Midbrain (tissue), 1 donor: ENCODE results near the gene ATP6AP1.
A peak's percentile ranks its signal among the peaks of the same experiment; 100 is the strongest.

Experiments used
- DNase-seq: peaks from one replicate; lab custom pipeline; 2025; lab: John Stamatoyannopoulos, UW

Gene ATP6AP1

GRCh38 chrX:154430916-154431315, 2.4 kb downstream of the ATP6AP1 start:
- no peak for DNase-seq

GRCh38 chrX:154431341-154431740, 2.9 kb downstream of the ATP6AP1 start:
- DNase-seq: no peak

GRCh38 chrX:154432210-154432609, 3.7 kb downstream of the ATP6AP1 start:
- DNase-seq: no peak

- DNase-seq: no peak
Observed at GRCh38 chrX:154433605-154434004, 5.1 kb downstream of the ATP6AP1 start.

DNA sequence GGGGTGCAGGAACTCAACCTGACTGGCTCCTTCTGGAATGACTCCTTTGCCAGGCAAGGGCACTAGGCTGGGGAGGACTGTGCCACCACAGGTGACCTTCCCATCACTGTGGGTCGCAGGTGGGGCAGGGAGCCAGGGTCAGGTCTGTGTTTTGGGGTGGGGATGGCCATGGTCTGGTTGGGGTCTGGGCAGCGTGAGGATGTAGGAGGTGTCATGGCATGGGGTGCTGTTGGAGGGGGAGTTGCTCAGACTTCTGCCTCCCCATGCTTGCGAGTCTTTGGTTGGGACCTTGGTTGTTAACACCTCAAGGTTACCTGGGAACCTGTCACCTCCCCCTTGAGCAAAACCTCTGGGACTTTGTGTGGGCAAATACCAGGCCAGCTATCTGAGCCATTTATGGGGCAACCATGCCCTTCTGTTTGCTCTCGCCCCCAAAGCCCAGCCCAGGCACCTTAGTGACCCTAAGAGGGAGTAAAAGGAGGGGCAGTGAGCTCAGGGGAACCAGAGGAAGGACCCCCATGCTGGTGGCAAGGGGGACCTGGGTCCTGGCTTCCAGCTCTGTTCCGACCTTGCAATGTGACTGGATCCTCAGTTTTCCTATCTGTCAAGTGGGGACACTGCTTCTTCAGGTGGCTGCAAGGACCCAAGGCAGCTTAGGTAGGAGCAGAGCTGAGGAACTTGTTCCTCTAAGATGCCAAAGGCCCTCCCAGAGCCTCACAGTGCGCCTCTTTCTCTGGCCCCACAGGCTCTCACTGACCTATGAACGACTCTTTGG, 6.1 kb downstream of the ATP6AP1 start:
- no peak for DNase-seq

- no peak for DNase-seq
Observed at GRCh38 chrX:154435171-154435733, 6.8 kb downstream of the ATP6AP1 start.

GRCh38 chrX:154436374-154436982, 8.0 kb downstream of the ATP6AP1 start:
- peak; percentile 33 for DNase-seq

DNA sequence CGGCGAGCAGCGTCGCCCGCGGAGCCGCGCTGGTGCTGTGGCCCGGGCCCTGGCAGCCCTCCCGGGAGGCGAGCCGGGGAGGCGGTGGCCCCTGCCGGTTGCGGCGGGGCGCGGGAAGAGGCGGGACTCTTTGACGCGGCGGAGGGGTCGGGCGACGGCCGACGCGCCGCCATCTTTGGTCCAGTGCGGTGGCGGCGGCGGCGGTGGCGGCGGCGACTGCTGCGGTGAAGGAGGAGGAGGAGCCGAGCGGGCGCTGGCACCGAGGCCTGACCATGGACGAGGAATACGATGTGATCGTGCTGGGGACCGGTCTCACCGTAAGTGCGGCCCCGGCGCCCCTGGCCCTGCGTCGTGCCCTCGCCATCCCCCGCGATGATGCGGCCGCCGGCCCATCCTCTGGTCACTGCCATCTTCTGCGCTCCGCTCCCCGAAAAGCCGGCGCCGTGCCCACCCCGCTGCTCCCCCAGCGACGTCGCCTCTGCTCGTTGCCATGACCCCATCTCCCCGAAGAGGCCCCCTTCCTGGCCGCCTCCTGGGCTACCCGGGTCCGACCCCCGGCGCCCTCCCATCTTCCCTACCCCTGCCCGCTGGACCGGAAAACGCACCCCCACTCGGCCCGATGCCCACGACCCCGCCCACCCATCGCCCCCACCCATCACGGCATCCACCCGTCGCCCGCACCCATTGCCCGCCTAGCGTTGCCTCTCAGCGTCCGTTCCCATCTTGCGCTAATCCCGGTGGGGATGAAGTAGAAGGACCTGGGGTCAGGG, 8.7 kb downstream of the ATP6AP1 start, which contains the start of gene GDI1:
TSS of gene GDI1 (plus strand) at position 172 of the 770 bp plus-strand sequence. CDS start at position 273, 101 bp downstream.
- DNase-seq: peak; percentile 33

DNA sequence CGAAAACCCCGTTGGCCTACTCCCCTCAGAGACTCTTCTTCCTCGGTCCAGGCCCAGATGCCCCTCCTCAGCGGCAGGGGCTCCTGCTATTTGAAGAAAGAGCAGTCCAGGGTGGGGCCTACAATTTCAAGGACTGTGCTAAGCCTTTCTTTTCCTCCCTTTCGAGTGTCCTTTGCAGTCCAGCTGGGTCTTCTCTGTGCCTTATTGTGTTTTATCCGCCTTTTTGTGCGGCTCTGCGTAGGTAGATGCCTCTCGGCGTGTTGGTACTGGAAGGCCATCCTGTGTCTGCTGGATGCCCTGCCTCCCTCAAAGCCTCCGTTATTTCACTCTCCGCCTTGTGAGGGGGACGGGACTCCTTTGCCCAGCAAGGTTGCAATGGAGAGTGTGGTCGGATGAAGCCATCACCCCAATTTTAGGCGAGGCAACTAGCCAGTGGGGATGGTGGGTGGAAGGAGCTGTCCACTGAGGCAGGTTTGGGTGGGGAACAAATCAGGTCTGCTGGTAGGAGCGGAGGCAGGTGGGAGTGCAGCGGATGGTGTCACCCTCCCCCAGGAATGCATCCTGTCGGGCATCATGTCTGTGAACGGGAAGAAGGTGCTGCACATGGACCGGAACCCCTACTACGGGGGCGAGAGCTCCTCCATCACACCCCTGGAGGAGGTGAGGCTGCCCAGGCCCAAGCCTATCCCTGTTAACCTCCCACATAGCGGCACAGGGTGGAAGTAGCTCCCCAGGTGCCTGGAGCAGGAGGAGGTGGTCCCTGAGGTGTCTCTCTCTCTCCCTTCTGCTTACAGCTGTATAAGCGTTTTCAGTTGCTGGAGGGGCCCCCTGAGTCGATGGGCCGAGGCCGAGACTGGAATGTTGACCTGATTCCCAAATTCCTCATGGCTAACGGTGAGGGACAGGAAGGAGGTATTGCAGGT, 9.8 kb downstream of the ATP6AP1 start:
- DNase-seq: no peak

DNA sequence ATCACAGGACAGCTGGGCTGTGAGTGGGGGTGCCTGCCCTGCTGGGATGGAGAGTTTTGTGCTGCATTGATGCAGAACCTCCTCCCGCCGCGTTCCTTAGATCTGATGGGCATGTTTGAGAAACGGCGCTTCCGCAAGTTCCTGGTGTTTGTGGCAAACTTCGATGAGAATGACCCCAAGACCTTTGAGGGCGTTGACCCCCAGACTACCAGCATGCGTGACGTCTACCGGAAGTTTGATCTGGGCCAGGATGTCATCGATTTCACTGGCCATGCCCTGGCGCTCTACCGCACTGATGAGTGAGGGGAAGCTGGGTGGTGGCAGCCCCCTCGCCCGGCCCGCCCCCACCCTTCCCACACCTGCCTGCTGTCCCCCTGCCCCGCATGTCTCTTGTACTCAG, 11.4 kb downstream of the ATP6AP1 start:
- no peak for DNase-seq

DNA sequence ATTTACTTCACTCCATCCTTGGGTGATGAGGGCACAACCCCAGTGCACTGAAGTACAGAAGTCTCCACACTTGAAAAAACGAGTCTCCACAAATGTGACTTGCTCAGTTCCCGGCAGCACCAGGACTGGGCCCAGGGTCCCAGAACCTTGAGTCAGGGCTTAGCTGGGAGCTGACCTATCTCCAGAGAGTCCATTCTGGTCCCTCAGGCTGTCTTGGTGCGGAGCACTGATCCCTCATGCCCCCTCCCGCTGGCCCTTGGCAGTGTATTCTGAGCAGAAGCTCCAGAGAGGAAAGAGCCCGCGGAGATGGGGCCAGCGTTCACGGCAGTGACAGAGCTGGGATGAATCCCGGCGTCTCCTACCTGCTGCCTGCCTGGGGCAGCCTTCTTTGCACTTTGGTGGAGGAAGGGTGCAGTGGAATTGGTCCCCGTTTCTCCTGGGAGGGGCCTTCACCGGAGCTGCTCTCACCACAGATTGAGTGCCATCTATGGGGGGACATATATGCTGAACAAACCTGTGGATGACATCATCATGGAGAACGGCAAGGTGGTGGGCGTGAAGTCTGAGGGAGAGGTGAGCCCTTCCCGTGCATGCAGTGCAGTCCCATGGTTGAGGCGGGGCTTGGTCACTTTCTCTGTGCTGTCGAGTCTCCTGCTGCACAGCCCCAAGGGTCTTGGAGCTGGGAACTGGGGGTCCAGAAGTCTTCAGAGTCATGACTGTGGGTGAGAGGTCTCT, 12.3 kb downstream of the ATP6AP1 start:
- DNase-seq: no peak

DNA sequence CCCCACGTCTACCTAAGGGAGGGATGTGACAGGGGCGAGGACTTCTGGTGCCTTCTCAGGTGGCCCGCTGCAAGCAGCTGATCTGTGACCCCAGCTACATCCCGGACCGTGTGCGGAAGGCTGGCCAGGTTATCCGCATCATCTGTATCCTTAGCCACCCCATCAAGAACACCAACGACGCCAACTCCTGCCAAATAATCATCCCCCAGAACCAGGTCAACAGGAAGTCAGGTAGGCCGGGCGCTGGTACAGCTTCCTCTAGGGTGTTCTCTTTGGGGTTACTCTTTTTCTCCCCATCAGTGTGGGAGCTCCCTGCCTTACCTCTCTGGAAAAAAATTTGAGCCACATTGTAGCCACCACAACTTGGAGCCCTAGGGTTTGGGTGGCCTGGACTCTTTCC, 13.1 kb downstream of the ATP6AP1 start:
- DNase-seq: no peak

DNA sequence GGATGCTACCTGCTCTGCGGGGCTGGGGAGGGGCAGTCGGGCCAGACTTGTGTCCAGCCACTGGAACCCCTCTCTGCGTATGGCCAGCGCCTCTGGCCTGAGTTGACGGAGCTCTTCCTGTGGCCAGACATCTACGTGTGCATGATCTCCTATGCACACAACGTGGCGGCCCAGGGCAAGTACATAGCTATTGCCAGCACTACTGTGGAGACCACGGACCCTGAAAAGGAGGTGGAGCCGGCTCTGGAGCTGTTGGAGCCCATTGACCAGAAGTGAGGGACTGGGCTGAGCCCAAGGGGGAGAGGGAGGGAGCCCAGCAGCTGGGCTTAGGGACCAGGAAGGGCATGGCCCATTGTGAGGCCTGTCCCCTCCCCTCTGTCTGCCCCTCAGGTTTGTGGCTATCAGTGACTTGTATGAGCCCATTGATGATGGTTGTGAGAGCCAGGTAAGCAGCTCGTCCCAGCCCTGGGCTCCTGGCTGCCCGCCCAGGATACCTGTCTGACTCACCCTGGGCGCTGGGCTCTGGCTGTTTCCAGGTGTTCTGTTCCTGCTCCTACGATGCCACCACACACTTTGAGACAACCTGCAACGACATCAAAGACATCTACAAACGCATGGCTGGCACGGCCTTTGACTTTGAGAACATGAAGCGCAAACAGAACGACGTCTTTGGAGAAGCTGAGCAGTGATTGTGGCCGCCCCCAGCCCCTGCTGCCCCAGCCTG, 13.7 kb downstream of the ATP6AP1 start:
- DNase-seq: no peak

DNA sequence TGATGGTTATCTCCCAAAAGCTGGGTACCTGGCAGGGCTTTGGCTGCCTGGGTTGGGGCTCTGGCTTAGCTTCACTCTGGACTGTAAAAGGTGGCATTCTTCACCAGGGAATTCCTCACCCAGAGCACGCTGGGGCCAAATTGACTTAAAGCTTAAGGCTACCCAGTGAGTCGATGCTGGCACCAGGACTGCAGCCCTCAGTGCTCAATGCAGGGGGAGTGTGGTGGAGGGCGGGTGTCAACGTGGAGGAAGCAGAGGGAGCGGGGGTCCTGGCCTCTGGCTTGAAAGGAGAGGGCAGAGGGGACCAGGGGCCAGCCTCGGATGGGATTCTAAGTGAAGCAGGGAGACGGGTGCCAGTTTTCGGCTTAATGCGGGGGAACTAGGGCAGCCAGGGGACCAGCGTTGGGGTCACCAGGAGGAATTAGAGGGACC, 15.0 kb downstream of the ATP6AP1 start:
- DNase-seq: no peak

DNA sequence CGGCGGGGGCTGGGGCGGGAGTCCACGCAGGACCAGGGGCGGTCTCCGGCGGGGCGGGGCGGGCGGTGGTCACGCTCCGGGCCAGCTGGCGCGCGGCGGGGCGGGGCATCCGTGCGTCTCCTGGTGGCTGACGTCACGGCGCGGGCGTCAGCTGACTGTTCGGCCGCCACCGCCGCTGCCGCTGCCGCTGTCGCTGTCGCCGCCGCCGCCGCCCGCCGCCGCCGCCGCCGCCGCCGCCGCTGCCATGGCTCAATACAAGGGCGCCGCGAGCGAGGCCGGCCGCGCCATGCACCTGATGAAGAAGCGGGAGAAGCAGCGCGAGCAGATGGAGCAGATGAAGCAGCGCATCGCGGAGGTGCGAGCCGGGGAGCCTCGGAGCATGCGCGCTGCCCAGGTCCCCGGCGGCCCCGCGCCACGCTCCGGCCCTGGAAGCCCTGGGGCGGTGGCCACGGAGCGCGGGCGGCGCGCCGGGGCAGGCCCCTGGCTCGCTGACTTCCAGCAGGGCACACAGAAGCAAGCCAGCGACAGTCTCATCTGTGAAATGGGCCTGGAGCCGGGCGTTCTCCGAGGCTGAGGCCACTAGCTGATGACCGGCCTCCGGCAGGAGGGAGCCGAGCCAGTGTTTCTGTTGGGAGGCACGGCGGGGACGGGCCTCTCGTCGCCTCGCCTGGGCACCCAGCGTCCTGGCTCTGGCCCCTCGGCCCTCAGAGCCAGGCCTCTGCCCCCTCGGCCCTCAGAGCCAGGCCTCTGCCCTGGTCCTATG, 15.7 kb downstream of the ATP6AP1 start, which contains the start of gene FAM50A:
TSS of gene FAM50A (plus strand) at position 150 of the 763 bp plus-strand sequence. CDS start at position 245, 95 bp downstream.
- DNase-seq: peak; percentile 58

DNA sequence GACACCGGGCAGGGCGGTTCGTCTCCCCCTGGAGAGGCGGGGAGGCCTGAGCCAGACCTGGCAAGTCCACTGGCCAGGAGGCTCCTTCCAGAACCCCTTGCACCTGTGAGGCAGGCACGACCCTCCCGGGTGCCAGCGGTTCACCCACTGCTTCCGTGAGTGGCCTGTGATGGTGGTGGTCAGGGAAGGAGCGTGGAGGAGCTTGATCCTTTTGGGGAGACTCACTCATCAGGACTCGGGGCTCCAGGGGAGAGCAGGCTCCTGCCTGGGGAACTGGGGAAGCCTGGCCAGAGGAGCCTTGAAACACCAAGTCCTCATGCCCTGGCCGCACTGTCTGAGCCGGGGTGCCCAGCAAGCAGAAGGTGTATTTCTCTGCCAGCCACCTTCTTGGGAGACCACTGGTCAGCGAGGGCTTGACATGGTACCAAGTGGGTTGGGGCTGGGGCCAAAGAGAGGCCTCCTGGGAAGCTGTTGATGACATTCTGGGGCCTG, 16.3 kb downstream of the ATP6AP1 start:
- DNase-seq: no peak

- DNase-seq: no peak
Observed at GRCh38 chrX:154445776-154446175, 17.3 kb downstream of the ATP6AP1 start.

GRCh38 chrX:154446430-154446829, 18.0 kb downstream of the ATP6AP1 start:
- DNase-seq: no peak

- DNase-seq: no peak
Observed at GRCh38 chrX:154448484-154448883, 20.0 kb downstream of the ATP6AP1 start.
